ENCODE measurements around the gene PDE8B.

GRCh38 chr5:77304388-77304787 lies 93.9 kb downstream of the PDE8B start:
- no peak for TF ChIP-seq POLR2AphosphoS5 (IDR thresholded peaks at IDR 0.05; ENCODE audit: low read depth, low read length)
- no peak for TF ChIP-seq POLR2A (IDR thresholded peaks at IDR 0.05; ENCODE audit: low read depth, low read length)
- TF ChIP-seq SPI1 (IDR thresholded peaks at IDR 0.05; ENCODE audit: low read depth, low read length) = no peak
- no peak for TF ChIP-seq TAF1 (IDR thresholded peaks at IDR 0.05; ENCODE audit: low read depth, low read length)
- TF ChIP-seq PAX5 (IDR thresholded peaks at IDR 0.05; ENCODE audit: insufficient read depth, low read length, severe bottlenecking) = no peak

All from GM12891 (cell line).